ENCODE data around the gene LYZL1.

GRCh38 chr10:29332761-29333148 is 43.9 kb downstream of the LYZL1 start:
- TF ChIP-seq CTCF (IDR thresholded peaks at IDR 0.05 in 2 of 3, conservative IDR thresholded peaks at IDR 0.05 in 1 of 3; ENCODE audit: borderline replicate concordance in 1 of 3, insufficient read depth in 1 of 3, low read depth in 2 of 3, low read length in 2 of 3) (no peak), CEBPB (IDR thresholded peaks at IDR 0.05; ENCODE audit: low read depth) (no peak), POLR2A (IDR thresholded peaks at IDR 0.05; ENCODE audit: borderline replicate concordance, extremely low read depth, insufficient read depth, insufficient read length) (no peak), MAX (IDR thresholded peaks at IDR 0.05) (no peak), EZH2 (IDR thresholded peaks at IDR 0.05) (no peak), ZNF274 (IDR thresholded peaks at IDR 0.05; ENCODE audit: low read depth, low read length) (no peak), RAD21 (IDR thresholded peaks at IDR 0.05; ENCODE audit: low read depth) (no peak), TCF7L2 (IDR thresholded peaks at IDR 0.05; ENCODE audit: borderline replicate concordance, extremely low read depth, insufficient read depth, insufficient read length) (no peak), YY1 (IDR thresholded peaks at IDR 0.05; ENCODE audit: extremely low read depth, insufficient replicate concordance, low read depth, low read length) (no peak)
